Naive thymus-derived CD8-positive, alpha-beta T cell (primary cell): ENCODE data around the gene CHIC2. TPM values are rescaled to one million over a fixed set of nuclear protein-coding genes. Genes with fewer than 3 reads are reported as not detected.

Source experiments
- ATAC-seq, 2 donors: fragments of 150-1000 bp; cut with Tn5 transposase in 1 of 2; sonication (Bioruptor Pico), chemical (Tn5 transposase) in 1 of 2; 1 replicate in 1 of 2; 2 replicates in 1 of 2; pipeline ENCODE4 v1.10.0; 2021; ENCODE audit warnings: mild to moderate bottlenecking in 2 of 2, moderate library complexity in 2 of 2
- POLR2A ChIA-PET: fragments of 350-600 bp; sonication (Branson Sonifier 250); formaldehyde crosslinking; loops from one replicate; lab custom pipeline; 2021; ENCODE audit warnings: antibody characterized with exemption; lab: Charles Lee
- DNase-seq, 10 donors: peaks; one replicate each; pipeline versions ENCODE4 v3.0.0 to v3.0.0-alpha.2; 2020 to 2022
- H3K27ac Mint-ChIP-seq, 10 donors: one replicate each; pipeline ENCODE4 v1.8.0; 2020 to 2022; ENCODE audit warnings: mild to moderate bottlenecking in 10 of 10, mixed read lengths in 10 of 10, moderate library complexity in 4 of 10, inconsistent platforms in 1 of 10
- H3K27me3 Mint-ChIP-seq, 5 donors: one replicate each; pipeline ENCODE4 v1.8.0; 2021 to 2022; ENCODE audit warnings: mixed read lengths in 5 of 5
- H3K36me3 Mint-ChIP-seq, 3 donors: one replicate each; pipeline ENCODE4 v1.8.0; 2020 to 2022; ENCODE audit warnings: mixed read lengths in 3 of 3, mild to moderate bottlenecking in 2 of 3, inconsistent platforms in 1 of 3
- H3K4me1 Mint-ChIP-seq, 4 donors: one replicate each; pipeline ENCODE4 v1.8.0; 2021 to 2022; ENCODE audit warnings: mixed read lengths in 4 of 4
- H3K4me3 Mint-ChIP-seq, 10 donors: one replicate each; pipeline ENCODE4 v1.8.0; 2020 to 2022; ENCODE audit warnings: mild to moderate bottlenecking in 10 of 10, mixed read lengths in 10 of 10, moderate library complexity in 6 of 10, inconsistent platforms in 1 of 10
- H3K9me3 Mint-ChIP-seq, 9 donors: one replicate each; pipeline ENCODE4 v1.8.0; 2020 to 2022; ENCODE audit warnings: mixed read lengths in 9 of 9, mild to moderate bottlenecking in 3 of 9, inconsistent platforms in 1 of 9, moderate library complexity in 1 of 9
- polyA plus RNA-seq, 3 donors: library from polyadenylated mRNA; unstranded; fragments of 300-500 nt; fragmentation: Illumina TruSeq; gene quantifications; one replicate each; pipeline ENCODE4 v1.2.3, GENCODE V29; 2021
- total RNA-seq, 8 experiments: library from RNA in 2 of 8; stranded (reverse) in 2 of 8; gene quantifications; one replicate each; pipeline ENCODE4 v1.2.3 and lab custom pipeline; 2021 to 2026

CHIC2 gene
- total and polyA plus RNA-seq, 5 experiments from 2014 or later = 49.4 to 70.5 (median 51.7) TPM

DNA sequence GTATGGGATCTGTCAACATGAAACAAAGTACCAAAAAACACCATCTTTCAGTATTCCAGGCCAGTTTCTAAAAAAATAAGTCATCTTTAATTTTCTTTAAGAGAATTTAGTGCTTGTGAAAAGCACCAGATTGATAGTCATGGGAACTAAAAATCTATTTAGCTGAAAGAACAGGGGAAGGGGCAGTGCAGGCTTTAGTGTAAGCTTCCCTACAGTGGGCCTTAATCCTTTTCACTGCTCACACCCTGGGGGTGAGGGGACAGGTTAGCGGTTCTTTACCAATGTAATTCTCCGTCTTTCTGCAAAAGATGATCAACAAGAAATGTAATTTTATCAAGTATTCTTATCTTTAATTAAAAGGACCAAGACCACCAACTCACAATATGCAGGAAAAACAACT is 47.1 kb downstream of the CHIC2 start:
- DNase-seq (no peak), ATAC-seq (no peak)
- Mint-ChIP-seq H3K27me3 (no peaks in the 10 kb centered on the region), H3K27ac (peak overlapping the region in 2 of 10 donors; percentile 37 to 55), H3K4me3 (no peak overlapping the region), H3K9me3 (no peaks in the 10 kb centered on the region), H3K36me3 (peaks cover 0 to 31% (median 5%) of the 10 kb centered on the region in 3 donors), H3K4me1 (peaks cover 5 to 17% (median 8%) of the 10 kb centered on the region in 4 donors)
- POLR2A ChIA-PET = no interaction called here

DNA sequence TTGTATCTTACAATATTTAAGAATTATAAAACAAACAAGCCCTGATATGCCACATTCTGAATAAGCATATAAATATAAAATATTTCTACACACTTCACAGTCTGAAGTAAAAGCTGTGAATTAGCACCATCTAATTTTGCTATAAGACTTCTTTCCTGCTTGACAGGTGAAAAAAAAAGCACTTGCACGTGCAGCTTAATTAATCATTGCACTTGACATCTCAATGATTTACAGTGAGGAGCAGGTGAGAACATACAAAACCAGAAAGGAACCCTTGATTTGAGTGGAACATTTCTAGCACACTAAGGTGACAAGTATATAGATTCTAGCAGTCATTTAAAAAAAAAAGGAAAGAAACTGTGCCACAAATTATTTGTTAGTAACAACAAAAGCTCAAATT is 47.9 kb downstream of the CHIC2 start:
- H3K27ac Mint-ChIP-seq = no peak overlapping the region
- no peak for DNase-seq
- peaks cover 0 to 34% (median 7%) of the 10 kb centered on the region in 3 donors for H3K36me3 Mint-ChIP-seq
- no peaks in the 10 kb centered on the region for H3K27me3 Mint-ChIP-seq
- ATAC-seq = no peak
- H3K4me1 Mint-ChIP-seq = peaks cover 5 to 17% (median 8%) of the 10 kb centered on the region in 4 donors
- H3K9me3 Mint-ChIP-seq = no peaks in the 10 kb centered on the region
- no peak overlapping the region for H3K4me3 Mint-ChIP-seq
- POLR2A ChIA-PET = no interaction called here

DNA sequence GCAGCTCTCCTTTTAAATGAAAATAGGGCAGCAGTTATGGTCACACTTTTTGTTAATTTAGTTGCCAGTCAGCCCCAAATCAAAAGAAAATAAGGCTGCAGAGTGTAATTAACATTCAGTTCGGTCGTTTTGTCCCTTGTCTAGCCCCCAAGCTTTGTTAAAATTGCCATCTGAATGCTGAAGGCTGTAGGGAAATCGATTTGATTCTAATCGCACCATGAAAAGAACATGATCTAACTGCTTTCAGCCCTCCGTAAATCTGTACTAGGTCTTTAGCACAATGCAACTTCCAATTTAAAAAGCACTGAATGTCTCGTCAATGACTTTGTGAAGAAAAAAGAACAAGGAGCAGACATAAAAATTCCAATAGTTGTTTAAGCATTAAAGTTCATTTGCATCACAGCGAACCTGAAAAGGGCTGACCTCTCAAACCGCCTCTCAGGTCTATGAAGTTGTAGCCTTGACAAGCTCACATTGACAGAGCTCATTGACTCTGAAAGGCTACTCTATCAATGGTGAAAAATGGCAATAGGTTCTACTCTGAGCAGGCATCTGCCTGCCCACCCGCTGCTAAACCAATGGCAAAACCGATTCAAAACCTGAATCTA is 48.9 kb downstream of the CHIC2 start:
- Mint-ChIP-seq H3K27ac (peak overlapping the region in 1 of 10 donors; percentile 11), H3K36me3 (peaks cover 0 to 40% (median 10%) of the 10 kb centered on the region in 3 donors), H3K27me3 (no peaks in the 10 kb centered on the region), H3K4me3 (no peak overlapping the region), H3K9me3 (no peaks in the 10 kb centered on the region), H3K4me1 (peaks cover 5 to 17% (median 13%) of the 10 kb centered on the region in 4 donors)
- no peak for DNase-seq
- POLR2A ChIA-PET = interaction anchor here (0.6 kb wide), 1 partner anchor 9 kb away, joined by 3 read pairs; no protein-coding TSS in a partner anchor
- no peak for ATAC-seq

DNA sequence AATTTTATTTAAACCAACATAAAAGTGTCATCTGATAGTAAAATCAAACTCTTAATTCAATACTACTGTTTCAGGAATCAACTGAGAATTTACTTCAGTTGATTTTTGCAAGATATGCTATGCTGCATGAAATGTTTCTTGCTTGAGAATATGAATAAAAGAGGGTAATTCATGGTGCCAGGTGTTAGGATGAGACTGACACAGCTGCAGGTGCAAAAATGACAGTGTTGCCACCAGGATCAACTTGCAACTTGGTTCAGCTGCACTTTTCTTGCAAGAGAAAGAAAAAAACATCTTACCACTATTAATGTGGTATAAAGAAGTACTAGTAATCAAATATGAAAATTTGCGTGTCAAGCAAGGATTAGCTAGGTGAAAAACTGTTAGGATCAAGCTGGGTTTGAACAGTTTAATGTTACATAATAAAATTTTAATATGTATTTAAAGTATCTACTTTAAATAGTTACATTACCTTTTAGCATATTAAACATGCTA is 49.7 kb downstream of the CHIC2 start:
- H3K9me3 Mint-ChIP-seq = no peaks in the 10 kb centered on the region
- peaks cover 7 to 19% (median 15%) of the 10 kb centered on the region in 4 donors for H3K4me1 Mint-ChIP-seq
- peaks cover 0 to 48% (median 16%) of the 10 kb centered on the region in 3 donors for H3K36me3 Mint-ChIP-seq
- ATAC-seq (no peak), DNase-seq (no peak)
- POLR2A ChIA-PET = interaction anchor here (0.6 kb wide), 1 partner anchor 8 kb away, joined by 3 read pairs; no protein-coding TSS in a partner anchor
- no peaks in the 10 kb centered on the region for H3K27me3 Mint-ChIP-seq
- no peak overlapping the region for H3K4me3 Mint-ChIP-seq
- no peak overlapping the region for H3K27ac Mint-ChIP-seq

DNA sequence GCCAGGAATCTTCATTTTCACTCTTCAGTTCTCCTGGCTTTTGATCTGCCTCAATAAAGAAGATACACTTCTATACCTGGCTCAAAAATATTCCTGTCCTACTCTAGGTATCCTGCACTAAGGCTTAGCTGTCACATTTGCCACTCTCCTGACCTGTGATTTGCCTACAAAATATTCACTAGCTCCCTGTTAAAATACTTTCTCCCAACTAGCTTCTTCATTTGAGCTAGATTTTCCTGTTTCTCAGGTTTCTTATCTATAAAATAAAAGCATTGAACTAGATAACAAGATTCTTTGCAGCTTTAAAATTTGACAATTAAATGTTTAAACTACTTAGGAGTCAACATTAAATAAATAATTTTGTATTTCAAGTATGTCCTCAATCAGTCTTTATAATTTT is 53.2 kb downstream of the CHIC2 start:
- Mint-ChIP-seq H3K27ac (peak overlapping the region in 3 of 10 donors; percentile 7 to 49 (median 41)), H3K36me3 (peaks cover 3 to 63% (median 26%) of the 10 kb centered on the region in 3 donors), H3K27me3 (no peaks in the 10 kb centered on the region), H3K4me3 (no peak overlapping the region), H3K4me1 (peaks cover 4 to 19% (median 8%) of the 10 kb centered on the region in 4 donors), H3K9me3 (no peaks in the 10 kb centered on the region)
- no peak for ATAC-seq
- POLR2A ChIA-PET = interaction anchor here (0.5 kb wide), 1 partner anchor 135 kb away, joined by 3 read pairs; no protein-coding TSS in a partner anchor
- no peak for DNase-seq

DNA sequence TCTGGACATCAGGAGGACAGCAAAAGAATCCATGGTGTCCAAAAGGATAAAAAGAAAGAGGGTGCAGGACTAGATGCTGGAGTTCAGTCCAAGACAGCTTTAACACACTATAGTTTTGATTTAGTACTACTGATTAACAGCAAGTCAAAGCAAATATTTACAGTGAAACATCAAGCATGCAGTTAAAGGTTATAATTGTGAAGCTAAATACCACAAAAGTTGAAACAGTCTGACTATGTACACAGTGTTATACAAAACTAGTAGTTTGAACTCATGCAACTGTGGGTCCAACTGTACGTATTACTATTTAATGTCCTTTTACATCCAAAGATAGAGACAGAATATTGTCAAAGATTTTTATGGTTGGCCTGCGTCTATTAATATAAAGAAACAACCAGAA is 57.6 kb downstream of the CHIC2 start:
- POLR2A ChIA-PET = interaction anchor here (0.6 kb wide), 1 partner anchor 8 kb away, joined by 3 read pairs; no protein-coding TSS in a partner anchor
- peak overlapping the region in 1 of 10 donors; percentile 82 for H3K27ac Mint-ChIP-seq
- H3K4me3 Mint-ChIP-seq = no peak overlapping the region
- no peaks in the 10 kb centered on the region for H3K27me3 Mint-ChIP-seq
- DNase-seq (no peak), ATAC-seq (no peak)
- H3K9me3 Mint-ChIP-seq = no peaks in the 10 kb centered on the region
- peaks cover 5 to 19% (median 11%) of the 10 kb centered on the region in 4 donors for H3K4me1 Mint-ChIP-seq
- H3K36me3 Mint-ChIP-seq = peaks cover 3 to 61% (median 33%) of the 10 kb centered on the region in 3 donors

DNA sequence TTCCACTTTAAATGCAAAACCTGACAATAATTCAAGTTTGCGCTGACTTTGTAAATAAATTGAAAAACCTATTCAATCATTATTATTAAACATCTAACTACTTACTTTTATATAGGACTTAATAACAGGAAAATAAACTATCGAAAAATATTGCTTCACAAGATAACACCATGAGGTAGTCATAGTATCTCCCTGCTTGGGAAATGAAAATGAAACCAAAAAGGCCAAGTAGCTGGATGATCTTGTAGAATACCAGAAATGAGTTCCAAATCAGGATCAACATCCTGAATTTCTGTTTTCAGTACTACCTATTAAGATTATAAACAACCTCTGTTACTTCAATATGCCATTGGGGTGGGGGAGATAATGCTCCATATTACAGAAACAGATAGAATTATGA is 58.9 kb downstream of the CHIC2 start:
- Mint-ChIP-seq H3K9me3 (no peaks in the 10 kb centered on the region), H3K4me1 (peaks cover 4 to 19% (median 7%) of the 10 kb centered on the region in 4 donors), H3K36me3 (peaks cover 3 to 61% (median 38%) of the 10 kb centered on the region in 3 donors), H3K27ac (no peak overlapping the region), H3K4me3 (peak overlapping the region in 1 of 10 donors; percentile 39), H3K27me3 (no peaks in the 10 kb centered on the region)
- no peak for ATAC-seq
- POLR2A ChIA-PET = no interaction called here
- DNase-seq = no peak

DNA sequence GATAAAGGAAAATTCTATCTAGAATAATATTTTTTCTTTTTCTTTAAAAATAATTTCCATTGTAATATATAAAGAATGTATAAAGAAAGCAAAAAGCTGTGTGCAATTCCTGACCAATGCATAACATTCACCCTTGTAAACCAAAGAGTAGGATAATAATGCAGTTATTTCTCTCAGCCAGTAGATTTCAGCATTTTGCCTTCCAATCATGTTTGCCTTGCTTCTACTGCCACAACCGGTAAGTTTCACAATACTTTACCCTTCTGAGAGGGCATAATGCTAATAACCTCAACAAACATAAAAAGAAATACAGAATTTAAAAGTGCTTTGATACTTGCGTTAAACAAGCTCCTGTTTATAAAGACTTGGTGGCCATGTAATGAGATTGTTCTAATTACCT is 59.9 kb downstream of the CHIC2 start:
- Mint-ChIP-seq H3K9me3 (no peaks in the 10 kb centered on the region), H3K27ac (no peak overlapping the region), H3K36me3 (peaks cover 3 to 52% (median 30%) of the 10 kb centered on the region in 3 donors), H3K27me3 (no peaks in the 10 kb centered on the region), H3K4me3 (no peak overlapping the region), H3K4me1 (peaks cover 2 to 19% (median 6%) of the 10 kb centered on the region in 4 donors)
- DNase-seq (no peak), ATAC-seq (no peak)
- POLR2A ChIA-PET = no interaction called here

DNA sequence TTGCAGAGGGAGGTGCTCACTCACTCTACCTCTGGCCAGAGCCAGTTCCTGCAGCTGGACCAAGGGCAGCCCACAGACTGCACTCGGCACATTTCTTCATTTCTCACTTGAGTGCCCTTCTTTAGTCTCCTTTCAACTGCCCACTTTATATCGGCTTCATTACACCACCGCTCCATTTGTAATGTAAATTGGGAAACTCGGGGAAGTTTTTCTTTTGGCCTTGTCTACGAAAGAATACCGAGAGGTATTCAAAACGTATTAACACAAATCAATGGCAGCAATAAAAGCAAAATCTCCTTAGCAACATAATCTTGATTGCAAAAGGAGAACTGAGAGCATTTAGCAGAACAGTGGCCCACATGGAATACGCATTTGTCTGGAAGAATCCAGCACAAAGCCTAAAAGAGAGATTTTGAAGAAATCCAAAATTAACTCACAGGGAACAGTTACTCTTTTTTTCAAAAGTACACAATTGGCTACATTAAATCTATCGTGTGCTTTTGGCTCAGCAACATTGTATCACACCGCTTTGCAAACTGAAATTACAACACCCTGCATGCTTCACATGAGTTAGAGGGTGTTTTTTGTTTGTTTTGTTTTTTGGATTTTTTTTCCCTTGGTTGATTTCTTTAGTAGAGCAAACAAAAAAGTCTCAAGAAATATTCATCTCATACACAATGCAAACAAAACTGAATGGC is 62.6 kb downstream of the CHIC2 start:
- DNase-seq (no peak), ATAC-seq (no peak)
- H3K9me3 Mint-ChIP-seq = no peaks in the 10 kb centered on the region
- no peaks in the 10 kb centered on the region for H3K27me3 Mint-ChIP-seq
- peaks cover 2 to 17% (median 7%) of the 10 kb centered on the region in 4 donors for H3K4me1 Mint-ChIP-seq
- H3K36me3 Mint-ChIP-seq = peaks cover 0 to 42% (median 27%) of the 10 kb centered on the region in 3 donors
- no peak overlapping the region for H3K4me3 Mint-ChIP-seq
- H3K27ac Mint-ChIP-seq = no peak overlapping the region
- POLR2A ChIA-PET = no interaction called here

DNA sequence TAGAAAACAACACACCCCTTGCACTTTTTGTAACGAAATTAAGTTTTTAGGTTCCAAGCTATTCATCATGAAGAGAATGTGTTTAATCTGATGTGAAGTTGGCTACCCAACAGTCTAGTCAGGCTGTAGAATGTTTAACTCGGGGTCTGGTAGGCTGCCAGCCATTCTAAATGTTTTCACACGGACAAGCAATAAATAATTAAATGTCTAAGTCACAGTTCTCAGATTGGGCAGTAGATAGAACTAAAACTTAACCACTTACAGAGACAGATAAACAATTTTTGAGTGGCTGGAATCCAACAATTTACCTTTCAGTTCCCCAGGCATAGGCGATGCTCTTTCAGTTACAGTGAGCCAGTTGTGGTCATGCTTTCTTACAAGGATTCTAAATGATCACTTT is 66.5 kb downstream of the CHIC2 start:
- Mint-ChIP-seq H3K36me3 (peaks cover 0 to 21% (median 16%) of the 10 kb centered on the region in 3 donors), H3K9me3 (no peaks in the 10 kb centered on the region), H3K4me3 (no peak overlapping the region), H3K27me3 (no peaks in the 10 kb centered on the region), H3K27ac (peak overlapping the region in 1 of 10 donors; percentile 38), H3K4me1 (peaks cover 2 to 10% (median 7%) of the 10 kb centered on the region in 4 donors)
- POLR2A ChIA-PET = no interaction called here
- ATAC-seq = no peak
- DNase-seq = no peak

DNA sequence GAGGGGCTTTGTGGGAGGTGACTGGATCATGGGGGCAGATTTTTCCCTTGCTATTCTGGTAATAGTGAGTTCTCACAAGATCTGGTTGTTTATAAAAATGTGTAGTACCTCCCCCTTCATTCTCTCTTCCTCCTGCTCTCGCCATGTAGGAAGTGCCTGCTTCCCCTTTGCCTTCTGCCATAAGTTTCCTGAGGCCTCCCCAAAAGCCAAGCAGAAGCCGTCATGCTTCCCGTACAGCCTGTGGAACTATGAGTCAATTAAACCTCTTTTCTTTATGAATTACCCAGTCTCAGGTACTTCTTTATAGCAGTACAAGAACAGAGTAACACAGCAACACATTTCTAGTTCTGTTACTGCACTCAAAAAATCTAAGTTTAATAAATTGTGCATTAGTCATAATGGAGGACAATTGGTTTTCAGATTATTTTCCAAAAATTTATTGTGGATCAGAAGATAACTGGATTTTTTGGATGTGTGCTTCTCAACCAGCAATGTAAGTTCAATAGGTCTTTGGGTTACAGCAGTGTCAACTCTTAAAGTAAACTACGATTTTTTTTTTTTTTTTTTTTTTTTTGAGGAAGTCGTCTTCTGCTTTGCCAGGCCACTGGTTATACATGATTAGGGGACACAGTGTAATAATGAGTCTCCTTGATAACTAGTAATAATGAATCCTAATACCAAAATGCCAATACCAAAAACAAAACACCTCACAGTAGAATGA is 69.9 kb downstream of the CHIC2 start:
- POLR2A ChIA-PET = interaction anchor here (0.5 kb wide), 1 partner anchor 59 kb away, joined by 5 read pairs; no protein-coding TSS in a partner anchor
- no peak for DNase-seq
- Mint-ChIP-seq H3K27me3 (no peaks in the 10 kb centered on the region), H3K4me1 (peaks cover 2 to 10% (median 6%) of the 10 kb centered on the region in 4 donors), H3K27ac (peak overlapping the region in 2 of 10 donors; percentile 17 to 63), H3K9me3 (no peaks in the 10 kb centered on the region), H3K36me3 (peaks cover 0 to 7% (median 2%) of the 10 kb centered on the region in 3 donors), H3K4me3 (no peak overlapping the region)
- no peak for ATAC-seq

DNA sequence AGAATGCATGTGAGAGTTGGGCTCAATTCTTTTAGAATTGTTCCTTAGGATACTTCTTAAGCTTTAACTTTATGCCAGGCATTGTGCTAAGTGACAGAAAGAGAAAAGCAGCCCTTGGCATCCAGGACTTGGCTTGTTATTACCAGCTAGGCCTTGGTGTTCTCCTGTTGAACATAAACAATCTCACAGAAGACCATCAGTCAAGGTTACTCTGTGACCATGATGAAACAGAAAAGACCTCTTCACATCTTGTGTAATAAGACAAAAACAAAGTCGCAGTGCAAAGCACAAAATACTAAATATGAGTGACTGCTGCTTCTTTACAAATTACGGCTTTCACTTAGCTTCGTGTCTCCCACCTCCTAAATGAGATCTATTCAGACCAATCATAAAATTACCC is 71.6 kb downstream of the CHIC2 start:
- H3K27ac Mint-ChIP-seq = no peak overlapping the region
- no peaks in the 10 kb centered on the region for H3K9me3 Mint-ChIP-seq
- DNase-seq = no peak
- H3K4me1 Mint-ChIP-seq = peaks cover 0 to 10% (median 5%) of the 10 kb centered on the region in 4 donors
- H3K36me3 Mint-ChIP-seq = peaks cover 0 to 5% (median 3%) of the 10 kb centered on the region in 3 donors
- no peaks in the 10 kb centered on the region for H3K27me3 Mint-ChIP-seq
- no peak for ATAC-seq
- POLR2A ChIA-PET = no interaction called here
- no peak overlapping the region for H3K4me3 Mint-ChIP-seq
